Tibial nerve (tissue), 4 donors: Measurements from ENCODE around the gene RBM28.

Experiments used
- EP300 ChIP-seq, 2 donors: sonication (generic); formaldehyde crosslinking; IDR thresholded peaks; one replicate each; pipeline ENCODE4 v1.6.1; 2017; ENCODE audit warnings: antibody characterized with exemption in 2 of 2, mild to moderate bottlenecking in 1 of 2
- TF ChIP-seq, protein P1 (sequence below), 5 experiments: fragments of 200-600 bp in 3 of 5; fragments of 450-650 bp in 2 of 5; sonication (generic) in 3 of 5; IDR thresholded peaks; one replicate each; pipeline ENCODE4 v1.5.1; 2016 to 2019; ENCODE audit warnings: antibody characterized with exemption in 5 of 5, mild to moderate bottlenecking in 3 of 5, moderate library complexity in 2 of 5

DNA sequence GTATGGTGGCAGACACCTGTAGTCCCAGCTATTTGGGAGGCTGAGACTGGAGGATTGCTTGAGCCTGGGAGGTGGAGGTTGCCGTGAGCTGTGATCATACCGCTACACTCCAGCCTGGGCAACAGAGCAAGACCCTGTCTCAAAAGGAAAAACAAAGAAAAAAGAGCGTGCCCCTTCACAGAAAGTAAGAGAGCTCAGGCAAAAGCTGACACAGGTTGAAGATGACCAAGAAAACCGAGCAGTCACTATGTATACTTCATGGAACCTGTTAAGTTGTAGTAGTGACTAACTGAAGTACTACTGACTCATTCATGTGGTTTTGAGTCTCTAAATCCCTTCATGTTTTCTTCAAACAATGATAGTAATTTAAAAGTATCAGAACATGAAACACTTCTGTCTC is 19.0 kb upstream of the RBM28 start:
- TF ChIP-seq EP300 (IDR thresholded peaks at IDR 0.05): no peak
- TF ChIP-seq, protein P1, sequence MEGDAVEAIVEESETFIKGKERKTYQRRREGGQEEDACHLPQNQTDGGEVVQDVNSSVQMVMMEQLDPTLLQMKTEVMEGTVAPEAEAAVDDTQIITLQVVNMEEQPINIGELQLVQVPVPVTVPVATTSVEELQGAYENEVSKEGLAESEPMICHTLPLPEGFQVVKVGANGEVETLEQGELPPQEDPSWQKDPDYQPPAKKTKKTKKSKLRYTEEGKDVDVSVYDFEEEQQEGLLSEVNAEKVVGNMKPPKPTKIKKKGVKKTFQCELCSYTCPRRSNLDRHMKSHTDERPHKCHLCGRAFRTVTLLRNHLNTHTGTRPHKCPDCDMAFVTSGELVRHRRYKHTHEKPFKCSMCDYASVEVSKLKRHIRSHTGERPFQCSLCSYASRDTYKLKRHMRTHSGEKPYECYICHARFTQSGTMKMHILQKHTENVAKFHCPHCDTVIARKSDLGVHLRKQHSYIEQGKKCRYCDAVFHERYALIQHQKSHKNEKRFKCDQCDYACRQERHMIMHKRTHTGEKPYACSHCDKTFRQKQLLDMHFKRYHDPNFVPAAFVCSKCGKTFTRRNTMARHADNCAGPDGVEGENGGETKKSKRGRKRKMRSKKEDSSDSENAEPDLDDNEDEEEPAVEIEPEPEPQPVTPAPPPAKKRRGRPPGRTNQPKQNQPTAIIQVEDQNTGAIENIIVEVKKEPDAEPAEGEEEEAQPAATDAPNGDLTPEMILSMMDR (IDR thresholded peaks at IDR 0.05): no peak
